IMR-90 (cell line): ENCODE data around the gene ZNF469. TPM values are rescaled to one million over a fixed set of nuclear protein-coding genes. Genes with fewer than 3 reads are reported as not detected.

Experiments used
- ATAC-seq: fragments of 200-7000 bp; cut with Tn5 transposase; 2 replicates; pipeline ENCODE4 v1.9.1; 2020; ENCODE audit warnings: low read depth, mild to moderate bottlenecking, moderate library complexity
- BruUV-seq: library from RNA; stranded (reverse); fragments of 400-500 nt; replicated peaks from 2 replicates; lab custom pipeline; 2021; lab: Mats Ljungman, UMichigan
- CTCF ChIA-PET: fragments of 300-600 bp; formaldehyde crosslinking; extraction: SDS; loops from one replicate; lab custom pipeline; 2021; ENCODE audit warnings: antibody characterized with exemption; lab: Yijun Ruan, JAX
- POLR2A ChIA-PET: fragments of 300-600 bp; sonication (Branson Sonifier 250); formaldehyde crosslinking; loops from one replicate; lab custom pipeline; 2022; ENCODE audit warnings: antibody characterized with exemption; ENCODE audit not compliant: unreplicated experiment; lab: Charles Lee
- DNase-seq: peaks from one replicate; pipeline ENCODE4 v3.0.0; 2013
- H2AFZ ChIP-seq: replicated peaks from 2 replicates; pipeline ENCODE3; 2013; ENCODE audit warnings: low read length, mild to moderate bottlenecking; ENCODE audit not compliant: poor library complexity
- H2AK5ac ChIP-seq: 2 replicates; pipeline ENCODE4 v1.6.1; 2013; ENCODE audit warnings: low read depth, low read length, inconsistent platforms
- H2AK9ac ChIP-seq: replicated peaks from 2 replicates; pipeline ENCODE3; 2013; ENCODE audit warnings: mild to moderate bottlenecking, low read depth, low read length, moderate library complexity; ENCODE audit not compliant: poor library complexity
- H2BK120ac ChIP-seq: 2 replicates; pipeline ENCODE4 v1.6.1; 2013; ENCODE audit warnings: low read depth, low read length, inconsistent platforms
- H2BK15ac ChIP-seq: 3 replicates; pipeline ENCODE4 v1.6.1; 2013; ENCODE audit warnings: low read depth, low read length, inconsistent platforms
- H2BK20ac ChIP-seq: 2 replicates; pipeline ENCODE4 v1.6.1; 2013; ENCODE audit warnings: low read depth, mild to moderate bottlenecking, inconsistent platforms, low read length, moderate library complexity
- H2BK5ac ChIP-seq: 2 replicates; pipeline ENCODE4 v1.6.1; 2013; ENCODE audit warnings: mild to moderate bottlenecking, low read depth, low read length, inconsistent platforms; ENCODE audit not compliant: poor library complexity, severe bottlenecking
- H3K14ac ChIP-seq: replicated peaks from 2 replicates; pipeline ENCODE4 v1.6.1; 2013; ENCODE audit warnings: low read depth, low read length, inconsistent platforms
- H3K18ac ChIP-seq: 2 replicates; pipeline ENCODE4 v1.6.1; 2013; ENCODE audit warnings: low read depth, low read length, control low read depth
- H3K23ac ChIP-seq: 2 replicates; pipeline ENCODE4 v1.6.1; 2013; ENCODE audit warnings: low read depth, low read length, inconsistent platforms
- H3K27ac ChIP-seq: 2 replicates; pipeline ENCODE4 v1.5.1; 2013; ENCODE audit warnings: mild to moderate bottlenecking, control low read depth, low read length; ENCODE audit not compliant: insufficient read depth
- H3K27me3 ChIP-seq: 2 replicates; pipeline ENCODE4 v1.6.1; 2013; ENCODE audit warnings: low read length; ENCODE audit not compliant: control insufficient read depth, insufficient read depth
- H3K36me3 ChIP-seq: 2 replicates; pipeline ENCODE4 v1.6.1; 2013; ENCODE audit warnings: low read length, mixed read lengths; ENCODE audit not compliant: control insufficient read depth, insufficient read depth
- H3K4ac ChIP-seq: 2 replicates; pipeline ENCODE4 v1.6.1; 2013; ENCODE audit warnings: low read depth, low read length, inconsistent platforms
- H3K4me1 ChIP-seq: 2 replicates; pipeline ENCODE4 v1.6.1; 2013; ENCODE audit warnings: low read length, mixed read lengths; ENCODE audit not compliant: control insufficient read depth, insufficient read depth
- H3K4me2 ChIP-seq: 2 replicates; pipeline ENCODE4 v1.6.1; 2013; ENCODE audit warnings: low read depth, mild to moderate bottlenecking, control low read depth, low read length, moderate library complexity
- H3K4me3 ChIP-seq: 2 replicates; pipeline ENCODE4 v1.5.1; 2013; ENCODE audit warnings: low read depth, mild to moderate bottlenecking, control low read depth, low read length, moderate library complexity; ENCODE audit not compliant: insufficient read depth
- H3K56ac ChIP-seq: 2 replicates; pipeline ENCODE4 v1.6.1; 2013; ENCODE audit warnings: low read length, inconsistent platforms; ENCODE audit not compliant: insufficient read depth; ENCODE audit errors: extremely low read depth
- H3K79me1 ChIP-seq, 2 experiments: 2 replicates each; pipeline ENCODE4 v1.6.1; 2013; ENCODE audit warnings: low read length in 2 of 2, inconsistent platforms in 1 of 2, low read depth in 1 of 2
- H3K9ac ChIP-seq: 2 replicates; pipeline ENCODE4 v1.6.1; 2013; ENCODE audit warnings: low read depth, low read length, control low read depth
- H3K9me1 ChIP-seq: 2 replicates; pipeline ENCODE4 v1.6.1; 2013; ENCODE audit warnings: low read length, inconsistent platforms; ENCODE audit not compliant: insufficient read depth
- H3K9me3 ChIP-seq: 2 replicates; pipeline ENCODE4 v1.6.1; 2013; ENCODE audit warnings: low read length; ENCODE audit not compliant: control insufficient read depth, insufficient read depth
- H4K20me1 ChIP-seq: 2 replicates; pipeline ENCODE4 v1.6.1; 2013; ENCODE audit warnings: low read length, inconsistent platforms; ENCODE audit not compliant: insufficient read depth
- H4K5ac ChIP-seq: 2 replicates; pipeline ENCODE4 v1.6.1; 2013; ENCODE audit warnings: mild to moderate bottlenecking, low read depth, low read length, control low read depth
- H4K8ac ChIP-seq, 2 experiments: 2 replicates each; pipeline ENCODE4 v1.6.1; 2013; ENCODE audit warnings: low read depth in 2 of 2, low read length in 2 of 2, control low read depth in 1 of 2, inconsistent platforms in 1 of 2
- H4K91ac ChIP-seq: 2 replicates; pipeline ENCODE4 v1.6.1; 2013; ENCODE audit warnings: low read depth, low read length, inconsistent platforms; ENCODE audit not compliant: insufficient read depth
- MAFK ChIP-seq: IDR thresholded peaks from 2 replicates; pipeline ENCODE4 v1.6.1; 2012; ENCODE audit warnings: low read depth, low read length, improper control_type of control experiment
- RAD21 ChIP-seq: IDR thresholded peaks from 2 replicates; pipeline ENCODE4 v1.6.1; 2012; ENCODE audit warnings: low read length, improper control_type of control experiment
- RCOR1 ChIP-seq: IDR thresholded peaks from 2 replicates; pipeline ENCODE4 v1.6.1; 2012; ENCODE audit warnings: mild to moderate bottlenecking, low read length, improper control_type of control experiment; ENCODE audit not compliant: insufficient replicate concordance
- USF2 ChIP-seq: fragments of 150-350 bp; IDR thresholded peaks from 2 replicates; pipeline ENCODE4 v1.6.1; 2017; ENCODE audit warnings: mild to moderate bottlenecking, antibody characterized with exemption, low read length, low read depth
- WGBS, 2 experiments: methylation state at CpG; one replicate each; pipeline versions ENCODE4 v1.1.5 to v1.1.7; 2013; ENCODE audit warnings: missing lambda C conversion rate in 2 of 2; ENCODE audit not compliant: insufficient read length in 1 of 2; ENCODE audit errors: extremely low coverage in 2 of 2; 5-methylcytosine and 5-hydroxymethylcytosine counted together
- dilution Hi-C: fragments of 300-500 bp; cut with HindIII; formaldehyde crosslinking; loops from one replicate; pipeline ENCODE4 v1.14.3; 2018; ENCODE audit warnings: low sequenced_read_pairs; ENCODE audit not compliant: unreplicated experiment
- in situ Hi-C: fragments of 300-500 bp; cut with MboI; formaldehyde crosslinking; loops from 3 replicates; pipeline ENCODE4 v1.14.3; 2019; ENCODE audit warnings: low sequenced_read_pairs, inconsistent platforms, mixed read lengths
- intact Hi-C: fragments of 100-400 bp; cut with micrococcal nuclease; formaldehyde crosslinking; loops from 2 replicates; pipeline ENCODE4 v1.10.0; 2022
- polyA plus RNA-seq, 3 experiments: library from polyadenylated mRNA; depleted of rRNA; stranded (reverse); fragments of >200 nt; gene quantifications; 2 replicates each; pipeline ENCODE4 v1.2.3, GENCODE V29; 2012; ENCODE audit warnings: low replicate concordance in 1 of 3
- total RNA-seq: library from RNA; depleted of rRNA; stranded (reverse); fragments of >200 nt; gene quantifications from 2 replicates; pipeline ENCODE4 v1.2.3, GENCODE V29; 2012

ZNF469 gene
- total and polyA plus RNA-seq, 2 of the 4 experiments (the other 2 are of a cell fraction) = 1.1 to 13.3 TPM

- no CpG with 5 or more reads among the region's 2 CpGs for WGBS, 2 experiments
- no peak for TF ChIP-seq RAD21
- no peak for TF ChIP-seq USF2
- TF ChIP-seq MAFK = no peak
- TF ChIP-seq RCOR1 = no peak
- Histone ChIP-seq H3K36me3 (no peaks in the 10 kb centered on the region), H3K4me2 (no peak overlapping the region), H3K4me3 (no peak overlapping the region), H2BK5ac (no peak overlapping the region), H2AK9ac (no peak overlapping the region), H4K8ac (no peak overlapping the region), H3K14ac (no peak overlapping the region), H3K79me1 (no peaks in the 10 kb centered on the region), H3K4me1 (no peaks in the 10 kb centered on the region), H4K5ac (no peak overlapping the region), H2BK120ac (no peak overlapping the region), H3K9ac (no peak overlapping the region), H4K91ac (no peak overlapping the region), H3K9me1 (peaks cover 3% of the 10 kb centered on the region; the same call in 1 of the 2 replicates), H3K18ac (no peak overlapping the region), H2BK15ac (no peak overlapping the region), H3K27ac (no peak overlapping the region), H3K56ac (no peak overlapping the region), H4K20me1 (no peaks in the 10 kb centered on the region), H2AK5ac (no peak overlapping the region), H2BK20ac (no peak overlapping the region), H3K27me3 (peaks cover 10% of the 10 kb centered on the region), H2AFZ (no peak overlapping the region), H3K9me3 (peaks cover 14% of the 10 kb centered on the region), H3K23ac (no peak overlapping the region), H3K4ac (no peak overlapping the region)
- dilution Hi-C loops = no loop called here
- BruUV-seq = no TSS peak
- CTCF ChIA-PET = interaction anchor here (0.5 kb wide), 1 partner anchor 32 kb away, joined by 3 read pairs; no protein-coding TSS in a partner anchor
- POLR2A ChIA-PET = no interaction called here
- in situ Hi-C loops = no loop called here
- ATAC-seq (no peak), DNase-seq (no peak)
- intact Hi-C loops = no loop called here
Observed at GRCh38 chr16:88360999-88361398, 21.8 kb upstream of the ZNF469 start.
